Subcutaneous abdominal adipose tissue (tissue), 5 donors: ENCODE data around the gene HDAC10.

Experiments used
- H3K27ac ChIP-seq: one replicate; pipeline ENCODE4 v1.7.0; 2013; ENCODE audit warnings: low read depth, mild to moderate bottlenecking, inconsistent platforms, low read length, moderate library complexity
- H3K27me3 ChIP-seq, 5 donors: one replicate each; pipeline ENCODE4 v1.7.0; 2013; ENCODE audit warnings: low read length in 5 of 5, inconsistent platforms in 1 of 5; ENCODE audit not compliant: control insufficient read depth in 5 of 5, insufficient read depth in 4 of 5
- H3K36me3 ChIP-seq, 5 donors: one replicate each; pipeline ENCODE4 v1.7.0; 2013; ENCODE audit warnings: low read length in 5 of 5; ENCODE audit not compliant: control insufficient read depth in 5 of 5, insufficient read depth in 5 of 5
- H3K4me1 ChIP-seq, 5 donors: one replicate each; pipeline ENCODE4 v1.7.0; 2013; ENCODE audit warnings: low read length in 5 of 5, mild to moderate bottlenecking in 3 of 5, moderate library complexity in 1 of 5; ENCODE audit not compliant: control insufficient read depth in 5 of 5, insufficient read depth in 5 of 5
- H3K4me3 ChIP-seq, 5 donors: one replicate each; pipeline ENCODE4 v1.7.0; 2013; ENCODE audit warnings: low read length in 5 of 5, low read depth in 1 of 5
- H3K9ac ChIP-seq, 5 donors: one replicate each; pipeline ENCODE4 v1.7.0; 2013; ENCODE audit warnings: low read length in 5 of 5, mild to moderate bottlenecking in 4 of 5, moderate library complexity in 3 of 5
- H3K9me3 ChIP-seq, 5 donors: one replicate each; pipeline ENCODE4 v1.7.0; 2013; ENCODE audit warnings: low read length in 5 of 5; ENCODE audit not compliant: control insufficient read depth in 5 of 5
- donor health status: healthy.
- donor health status: healthy.
- donor health status: healthy.
- donor health status: healthy.
- donor health status: healthy.

Gene HDAC10

GRCh38 chr22:50262973-50263617 lies 12.0 kb upstream of the HDAC10 start:
- Histone ChIP-seq H3K9ac (no peak overlapping the region), H3K4me3 (no peak overlapping the region), H3K27ac (no peak overlapping the region), H3K36me3 (peaks cover 0 to 17% (median 5%) of the 10 kb centered on the region in 5 donors), H3K27me3 (peaks cover 10 to 29% (median 16%) of the 10 kb centered on the region in 5 donors), H3K9me3 (no peaks in the 10 kb centered on the region), H3K4me1 (peaks cover 0 to 40% (median 30%) of the 10 kb centered on the region in 5 donors)

- H3K9ac ChIP-seq, result no peak overlapping the region
- H3K4me3 ChIP-seq, result no peak overlapping the region
- H3K36me3 ChIP-seq, result peaks cover 0 to 17% (median 7%) of the 10 kb centered on the region in 5 donors
- H3K27me3 ChIP-seq, result peaks cover 12 to 31% (median 16%) of the 10 kb centered on the region in 5 donors
- H3K9me3 ChIP-seq, result no peaks in the 10 kb centered on the region
- H3K27ac ChIP-seq, result no peak overlapping the region
- H3K4me1 ChIP-seq, result peaks cover 0 to 35% (median 25%) of the 10 kb centered on the region in 5 donors
These were observed 11.4 kb upstream of the HDAC10 start for GRCh38 chr22:50262460-50262911.

- Histone ChIP-seq H3K9me3 (no peaks in the 10 kb centered on the region), H3K36me3 (peaks cover 0 to 15% (median 9%) of the 10 kb centered on the region in 5 donors), H3K4me1 (peaks cover 0 to 28% (median 23%) of the 10 kb centered on the region in 5 donors), H3K9ac (peak within 1 kb of the TSS in 2 of 5 donors; percentile 53 to 59), H3K27ac (no peak within 1 kb of the TSS), H3K4me3 (peak within 1 kb of the TSS in 4 of 5 donors; percentile 53 to 71 (median 54)), H3K27me3 (peaks cover 13 to 35% (median 16%) of the 10 kb centered on the region in 5 donors)
These were observed 10.8 kb upstream of the HDAC10 start, which contains the start of gene MAPK12 for GRCh38 chr22:50261615-50262459. Gene MAPK12, minus strand, starts transcription at chr22:50261683. Its CDS starts 174 bp downstream, at chr22:50261509.

GRCh38 chr22:50260801-50261614 lies 9.9 kb upstream of the HDAC10 start:
- Histone ChIP-seq H3K9ac (peak overlapping the region in 2 of 5 donors; percentile 53 to 59), H3K27me3 (peaks cover 16 to 33% (median 20%) of the 10 kb centered on the region in 5 donors), H3K36me3 (peaks cover 0 to 10% (median 5%) of the 10 kb centered on the region in 5 donors), H3K4me3 (peak overlapping the region in 4 of 5 donors; percentile 53 to 71 (median 54)), H3K4me1 (peaks cover 0 to 28% (median 23%) of the 10 kb centered on the region in 5 donors), H3K9me3 (no peaks in the 10 kb centered on the region), H3K27ac (no peak overlapping the region)

- peak overlapping the region in 4 of 5 donors; percentile 53 to 71 (median 54) for H3K4me3 ChIP-seq
- no peak overlapping the region for H3K27ac ChIP-seq
- peaks cover 0 to 10% (median 5%) of the 10 kb centered on the region in 5 donors for H3K36me3 ChIP-seq
- H3K4me1 ChIP-seq, result peaks cover 0 to 28% (median 23%) of the 10 kb centered on the region in 5 donors
- peak overlapping the region in 2 of 5 donors; percentile 53 to 59 for H3K9ac ChIP-seq
- peaks cover 16 to 33% (median 20%) of the 10 kb centered on the region in 5 donors for H3K27me3 ChIP-seq
- no peaks in the 10 kb centered on the region for H3K9me3 ChIP-seq
These were observed 9.4 kb upstream of the HDAC10 start for GRCh38 chr22:50260434-50260800.

- Histone ChIP-seq H3K4me3 (no peak overlapping the region), H3K36me3 (peaks cover 0 to 6% (median under 1%) of the 10 kb centered on the region in 5 donors), H3K27me3 (peaks cover 16 to 33% (median 20%) of the 10 kb centered on the region in 5 donors), H3K4me1 (peaks cover 0 to 28% (median 23%) of the 10 kb centered on the region in 5 donors), H3K9ac (no peak overlapping the region), H3K27ac (no peak overlapping the region), H3K9me3 (no peaks in the 10 kb centered on the region)
These were observed 8.2 kb upstream of the HDAC10 start for GRCh38 chr22:50259302-50259701.

GRCh38 chr22:50258361-50259292 lies 7.6 kb upstream of the HDAC10 start:
- Histone ChIP-seq H3K4me3 (no peak overlapping the region), H3K9me3 (no peaks in the 10 kb centered on the region), H3K27me3 (peaks cover 16 to 33% (median 20%) of the 10 kb centered on the region in 5 donors), H3K36me3 (peaks cover 0 to 6% (median 0%) of the 10 kb centered on the region in 5 donors), H3K4me1 (peaks cover 0 to 28% (median 23%) of the 10 kb centered on the region in 5 donors), H3K9ac (no peak overlapping the region), H3K27ac (no peak overlapping the region)

GRCh38 chr22:50257451-50258360 lies 6.6 kb upstream of the HDAC10 start:
- Histone ChIP-seq H3K9me3 (no peaks in the 10 kb centered on the region), H3K36me3 (peaks cover 0 to 6% (median 0%) of the 10 kb centered on the region in 5 donors), H3K4me1 (peaks cover 0 to 20% (median 18%) of the 10 kb centered on the region in 5 donors), H3K4me3 (no peak overlapping the region), H3K9ac (no peak overlapping the region), H3K27me3 (peaks cover 11 to 28% (median 18%) of the 10 kb centered on the region in 5 donors), H3K27ac (no peak overlapping the region)
